ENCODE data around the gene PHF21A.

- no peak for TF ChIP-seq CTCF (conservative IDR thresholded peaks at IDR 0.05; ENCODE audit: low read length)
- TF ChIP-seq EZH2phosphoT487 (IDR thresholded peaks at IDR 0.05; ENCODE audit: borderline replicate concordance, low read depth, low read length), result no peak
Measured at GRCh38 chr11:45985212-45985611, 136.0 kb downstream of the PHF21A start.
